ENCODE data around the gene GSG1. TPM values are rescaled to one million over a fixed set of nuclear protein-coding genes. Genes with fewer than 3 reads are reported as not detected.
A peak's percentile ranks its signal among the peaks of the same experiment; 100 is the strongest.

GSG1 gene
- total RNA-seq, 1 donor from 2014 or later = 0.83 TPM

GRCh38 chr12:13120413-13120812 is 16.9 kb upstream of the GSG1 start:
- DNase-seq (ENCODE audit: low spot score) = no peak

- no peak for DNase-seq (ENCODE audit: low spot score)
Observed at GRCh38 chr12:13119826-13120225, 16.4 kb upstream of the GSG1 start.

- no peak for DNase-seq (ENCODE audit: low spot score)
Observed at GRCh38 chr12:13117029-13117428, 13.6 kb upstream of the GSG1 start.

- no peak for DNase-seq (ENCODE audit: low spot score)
Observed at GRCh38 chr12:13116259-13116658, 12.8 kb upstream of the GSG1 start.

- DNase-seq (ENCODE audit: low spot score) = no peak
Observed at GRCh38 chr12:13114251-13115052, 11.0 kb upstream of the GSG1 start.

GRCh38 chr12:13112968-13113367 is 9.5 kb upstream of the GSG1 start:
- DNase-seq (ENCODE audit: low spot score) = no peak

- no peak for DNase-seq (ENCODE audit: low spot score)
Observed at GRCh38 chr12:13106666-13107065, 3.2 kb upstream of the GSG1 start.

GRCh38 chr12:13105781-13106180 is 2.3 kb upstream of the GSG1 start:
- DNase-seq (ENCODE audit: low spot score) = no peak

GRCh38 chr12:13104409-13104808 is 942 bp upstream of the GSG1 start:
- DNase-seq (ENCODE audit: low spot score) = no peak

GRCh38 chr12:13102461-13103195 is 839 bp downstream of the GSG1 start:
- DNase-seq (ENCODE audit: low spot score) = no peak

GRCh38 chr12:13101821-13102375 is 1.6 kb downstream of the GSG1 start:
- DNase-seq (ENCODE audit: low spot score) = no peak

GRCh38 chr12:13100882-13101769 is 2.3 kb downstream of the GSG1 start:
- peak; percentile 92 for DNase-seq (ENCODE audit: low spot score)

- DNase-seq (ENCODE audit: low spot score) = no peak
Observed at GRCh38 chr12:13100605-13100881, 2.9 kb downstream of the GSG1 start.

GRCh38 chr12:13099844-13100604 is 3.4 kb downstream of the GSG1 start:
- DNase-seq (ENCODE audit: low spot score) = no peak

GRCh38 chr12:13099066-13099843 is 4.2 kb downstream of the GSG1 start:
- DNase-seq (ENCODE audit: low spot score) = no peak

- no peak for DNase-seq (ENCODE audit: low spot score)
Observed at GRCh38 chr12:13097491-13098011, 5.9 kb downstream of the GSG1 start.

- no peak for DNase-seq (ENCODE audit: low spot score)
Observed at GRCh38 chr12:13095266-13095995, 8.0 kb downstream of the GSG1 start.

- no peak for DNase-seq (ENCODE audit: low spot score)
Observed at GRCh38 chr12:13094367-13094766, 9.1 kb downstream of the GSG1 start.

GRCh38 chr12:13093848-13094220 is 9.6 kb downstream of the GSG1 start:
- no peak for DNase-seq (ENCODE audit: low spot score)
